GM19467 (cell line): ENCODE results near the gene RAD51B.

ENCODE experiments used
- ATAC-seq: cut with Tn5 transposase; IDR thresholded peaks from one replicate; pipeline ENCODE4 v1.9.1; 2021; ENCODE audit warnings: mild to moderate bottlenecking, moderate library complexity; ENCODE audit not compliant: unreplicated experiment

The RAD51B gene

GRCh38 chr14:68394118-68394763 lies 574.7 kb downstream of the RAD51B start:
- ATAC-seq, result no peak

GRCh38 chr14:68394764-68395143 lies 575.2 kb downstream of the RAD51B start:
- ATAC-seq, result no peak

- no peak for ATAC-seq
These were observed 576.0 kb downstream of the RAD51B start for GRCh38 chr14:68395604-68396003.

GRCh38 chr14:68396461-68396860 lies 576.9 kb downstream of the RAD51B start:
- no peak for ATAC-seq

GRCh38 chr14:68397371-68397811 lies 577.8 kb downstream of the RAD51B start:
- ATAC-seq, result no peak

- ATAC-seq, result no peak
These were observed 578.2 kb downstream of the RAD51B start for GRCh38 chr14:68397822-68398221.

GRCh38 chr14:68398370-68398769 lies 578.8 kb downstream of the RAD51B start:
- ATAC-seq, result no peak

GRCh38 chr14:68399971-68400370 lies 580.4 kb downstream of the RAD51B start:
- no peak for ATAC-seq

- ATAC-seq, result no peak
These were observed 581.7 kb downstream of the RAD51B start for GRCh38 chr14:68401317-68401716.

- ATAC-seq, result peak; percentile 65
These were observed 582.3 kb downstream of the RAD51B start for GRCh38 chr14:68401855-68402254.

GRCh38 chr14:68402525-68403101 lies 583.0 kb downstream of the RAD51B start:
- ATAC-seq, result no peak

- no peak for ATAC-seq
These were observed 583.9 kb downstream of the RAD51B start for GRCh38 chr14:68403191-68404145.

- no peak for ATAC-seq
These were observed 584.6 kb downstream of the RAD51B start for GRCh38 chr14:68404146-68404527.

GRCh38 chr14:68404652-68405183 lies 585.1 kb downstream of the RAD51B start:
- ATAC-seq, result no peak

GRCh38 chr14:68405961-68406360 lies 586.4 kb downstream of the RAD51B start:
- no peak for ATAC-seq

GRCh38 chr14:68407285-68407684 lies 587.7 kb downstream of the RAD51B start:
- ATAC-seq, result no peak

GRCh38 chr14:68407825-68408224 lies 588.2 kb downstream of the RAD51B start:
- ATAC-seq, result no peak

GRCh38 chr14:68408680-68409079 lies 589.1 kb downstream of the RAD51B start:
- no peak for ATAC-seq

GRCh38 chr14:68409387-68409786 lies 589.8 kb downstream of the RAD51B start:
- ATAC-seq, result no peak

- no peak for ATAC-seq
These were observed 593.2 kb downstream of the RAD51B start for GRCh38 chr14:68412505-68413465.
